Colon (tissue), 2 donors: ENCODE measurements around the gene CYP3A4.

Source experiments
- FAIRE-seq: peaks from 2 replicates; lab custom pipeline; 2012; peaks lifted over from hg19 to GRCh38; lab: Jason Lieb, UNC
- donor health status: control.
- donor health status: control.

Gene CYP3A4

DNA sequence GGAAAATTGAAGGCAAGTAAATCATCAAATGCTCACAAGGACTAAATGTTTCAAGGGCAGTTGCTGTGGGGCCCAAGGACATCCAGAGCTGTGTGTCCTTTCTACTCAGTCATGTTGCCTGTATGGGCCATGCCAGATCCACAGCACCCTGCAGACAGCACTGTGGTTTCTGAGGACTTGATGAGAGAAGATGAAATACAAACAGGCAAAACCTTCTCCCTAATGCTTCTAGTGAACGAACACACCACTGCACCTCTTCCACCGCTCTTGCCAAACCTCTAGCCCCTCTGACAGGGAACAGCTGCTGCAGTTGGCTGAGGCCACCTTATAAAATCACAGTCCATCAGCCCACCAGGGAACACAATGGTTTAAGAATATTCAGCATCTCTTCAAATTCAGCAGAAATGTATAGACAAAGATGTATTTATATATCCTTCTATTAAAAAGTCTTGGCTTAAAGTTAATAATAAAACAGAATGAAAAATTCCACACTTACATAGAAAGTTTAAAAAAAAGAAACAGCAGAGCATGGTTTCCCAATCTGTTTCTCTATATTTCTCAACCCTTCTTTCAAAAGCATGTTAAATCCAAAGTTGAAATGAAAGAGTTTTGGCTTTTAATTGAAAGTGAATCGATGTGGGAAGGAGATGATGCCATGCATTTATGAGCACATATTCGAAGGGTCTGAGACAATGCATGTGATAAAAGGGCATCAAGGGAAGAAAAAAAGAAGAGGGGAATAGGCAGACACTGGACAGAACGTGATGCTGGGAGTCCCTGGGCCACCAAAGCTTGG, 63.0 kb downstream of the CYP3A4 start:
- FAIRE-seq: no peak

DNA sequence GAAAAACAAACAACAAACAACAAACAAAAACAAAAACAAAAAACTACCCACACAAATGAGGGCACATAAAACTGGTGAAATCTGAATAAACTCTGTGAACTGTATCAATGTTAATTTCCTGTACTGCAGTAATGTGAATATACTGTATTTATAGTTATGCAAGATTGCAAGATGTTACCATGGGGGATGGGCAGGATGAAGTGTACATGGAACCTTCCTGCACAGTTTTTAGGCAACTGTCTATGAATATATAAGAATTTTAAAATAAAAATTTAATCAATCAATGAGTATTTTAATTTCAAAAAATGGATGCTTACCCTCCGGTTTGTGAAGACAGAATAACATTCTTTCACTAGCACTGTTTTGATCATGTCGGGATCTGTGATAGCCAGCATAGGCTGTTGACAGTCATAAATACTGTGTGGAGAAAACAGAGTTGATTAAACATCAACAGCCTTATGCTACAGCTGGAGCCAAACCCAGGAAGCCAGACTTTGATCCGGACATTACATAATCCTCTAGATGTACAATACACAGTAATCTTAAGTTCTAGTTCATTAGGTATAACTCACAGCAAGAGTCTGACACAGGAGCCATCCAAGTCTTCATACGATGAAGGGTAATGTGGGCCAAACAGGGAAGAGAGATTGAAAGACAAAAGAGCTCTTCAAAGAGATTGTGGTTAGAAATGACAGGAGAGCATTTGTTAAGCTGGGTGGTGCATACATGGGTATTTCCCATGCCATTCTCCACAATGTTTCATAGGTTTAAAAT, 63.8 kb downstream of the CYP3A4 start:
- FAIRE-seq: no peak

DNA sequence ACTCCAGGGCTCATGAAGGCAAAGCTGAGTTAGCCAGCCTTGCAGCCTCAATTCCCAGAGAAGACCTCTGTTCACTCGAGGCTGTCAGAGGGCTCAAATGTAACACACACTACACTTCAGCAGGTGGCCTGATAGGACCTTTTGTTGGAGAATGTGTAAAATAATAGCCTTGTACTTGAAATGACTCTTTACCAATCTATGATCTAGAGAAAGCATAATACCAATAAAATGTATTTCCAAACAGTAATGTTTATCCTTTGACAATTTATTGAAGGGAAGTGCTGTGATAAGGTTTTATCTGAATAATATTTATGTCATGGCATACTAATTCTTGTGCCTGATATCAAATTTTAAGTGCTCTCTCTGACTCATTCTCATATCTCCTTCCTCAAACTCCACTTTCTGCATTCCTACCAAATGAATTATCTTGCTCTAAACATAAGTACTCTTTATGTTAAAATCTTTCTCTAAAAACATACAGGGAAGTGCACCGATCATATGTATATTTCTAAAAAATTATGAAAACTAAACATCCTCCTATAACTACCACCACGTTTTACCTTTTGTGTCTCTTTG, 69.9 kb downstream of the CYP3A4 start:
- FAIRE-seq: no peak

DNA sequence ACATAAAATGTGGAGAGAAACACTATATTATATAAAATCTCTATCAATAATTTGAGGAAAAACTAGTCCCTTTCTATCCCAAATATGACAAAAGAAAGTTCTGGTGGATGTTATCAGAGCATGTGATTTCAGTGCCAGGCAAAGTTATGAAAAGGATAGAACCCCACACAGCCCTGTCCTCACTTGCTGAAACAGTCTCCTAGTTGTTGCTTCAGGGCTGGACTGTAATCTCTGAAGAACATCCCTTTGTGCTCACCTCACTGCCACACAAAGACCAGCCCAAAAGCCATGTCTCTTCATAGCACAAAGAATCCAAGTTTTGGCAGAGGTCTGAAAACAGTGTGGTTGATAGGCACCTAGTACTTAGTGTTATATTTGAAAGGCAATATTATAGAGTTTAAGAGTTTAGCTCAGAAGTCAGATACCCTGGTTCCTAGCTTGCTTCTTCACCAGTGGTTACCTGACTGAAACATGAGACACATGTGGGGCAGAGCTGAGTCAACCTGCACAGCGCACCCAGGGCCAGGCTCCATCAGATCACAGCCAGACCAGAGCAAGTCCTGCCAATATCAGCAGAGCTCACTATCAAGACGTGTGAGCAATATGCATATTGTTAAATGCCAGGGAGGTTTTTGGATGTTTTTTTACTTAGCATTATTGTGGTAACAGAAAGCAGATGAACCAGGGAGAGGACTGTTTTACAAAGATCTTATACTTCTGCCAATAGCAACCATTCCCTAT, 74.0 kb downstream of the CYP3A4 start:
- no peak for FAIRE-seq

- no peak for FAIRE-seq
These were observed 74.7 kb downstream of the CYP3A4 start for GRCh38 chr7:99709260-99709659.

GRCh38 chr7:99707096-99707495, 76.9 kb downstream of the CYP3A4 start:
- no peak for FAIRE-seq
